H9 (cell line): ENCODE data around the gene FAT1. TPM values are rescaled to one million over a fixed set of nuclear protein-coding genes. Genes with fewer than 3 reads are reported as not detected.

Source experiments
- DNase-seq: peaks from one replicate; pipeline ENCODE4 v3.0.0-alpha.2; 2017
- H2AFZ ChIP-seq: one replicate; pipeline ENCODE4 v1.6.1; 2013; ENCODE audit warnings: mild to moderate bottlenecking, low read length, control low read depth, moderate library complexity
- H2AK5ac ChIP-seq: 2 replicates; pipeline ENCODE4 v1.6.1; 2013; ENCODE audit warnings: low read length, control low read depth, mixed read lengths; ENCODE audit not compliant: insufficient read length
- H2BK120ac ChIP-seq: one replicate; pipeline ENCODE4 v1.6.1; 2013; ENCODE audit warnings: low read depth, mild to moderate bottlenecking, low read length, control low read depth, inconsistent platforms; ENCODE audit not compliant: poor library complexity, severe bottlenecking
- H2BK12ac ChIP-seq: 2 replicates; pipeline ENCODE4 v1.6.1; 2013; ENCODE audit warnings: low read length, control low read depth, mixed read lengths, low read depth; ENCODE audit not compliant: insufficient read length
- H2BK15ac ChIP-seq: 2 replicates; pipeline ENCODE4 v1.6.1; 2013; ENCODE audit warnings: low read depth, low read length, control low read depth
- H2BK20ac ChIP-seq: one replicate; pipeline ENCODE4 v1.6.1; 2013; ENCODE audit warnings: low read depth, mild to moderate bottlenecking, low read length, control low read depth, inconsistent platforms; ENCODE audit not compliant: poor library complexity, severe bottlenecking
- H2BK5ac ChIP-seq: 2 replicates; pipeline ENCODE4 v1.6.1; 2013; ENCODE audit warnings: low read length, control low read depth, mixed read lengths; ENCODE audit not compliant: insufficient read length
- H3K14ac ChIP-seq: 2 replicates; pipeline ENCODE4 v1.6.1; 2013; ENCODE audit warnings: low read length, control low read depth; ENCODE audit not compliant: insufficient read depth
- H3K18ac ChIP-seq: 2 replicates; pipeline ENCODE4 v1.6.1; 2013; ENCODE audit warnings: low read depth, mild to moderate bottlenecking, mixed read lengths, low read length, control low read depth; ENCODE audit not compliant: insufficient read length
- H3K23ac ChIP-seq: 2 replicates; pipeline ENCODE4 v1.6.1; 2013; ENCODE audit warnings: low read length, control low read depth, mixed read lengths, low read depth; ENCODE audit not compliant: insufficient read length
- H3K23me2 ChIP-seq: 2 replicates; pipeline ENCODE4 v1.6.1; 2013; ENCODE audit warnings: low read depth, mild to moderate bottlenecking, mixed read lengths, low read length, control low read depth; ENCODE audit not compliant: insufficient read length, poor library complexity, severe bottlenecking
- H3K27ac ChIP-seq: 2 replicates; pipeline ENCODE4 v1.5.1; 2013; ENCODE audit warnings: low read length, control low read depth, mixed read lengths, low read depth; ENCODE audit not compliant: insufficient read length
- H3K27me3 ChIP-seq: 2 replicates; pipeline ENCODE4 v1.6.1; 2013; ENCODE audit warnings: low read length, control low read depth, inconsistent platforms; ENCODE audit not compliant: insufficient read depth
- H3K4ac ChIP-seq: 2 replicates; pipeline ENCODE4 v1.6.1; 2013; ENCODE audit warnings: low read depth, mild to moderate bottlenecking, control low read depth, inconsistent platforms, low read length, moderate library complexity
- H3K4me1 ChIP-seq: 2 replicates; pipeline ENCODE4 v1.6.1; 2013; ENCODE audit warnings: low read length, control low read depth, inconsistent platforms; ENCODE audit not compliant: insufficient read depth
- H3K4me2 ChIP-seq: 2 replicates; pipeline ENCODE4 v1.6.1; 2013; ENCODE audit warnings: low read length, control low read depth, mixed read lengths; ENCODE audit not compliant: insufficient read length, insufficient read depth
- H3K56ac ChIP-seq: 2 replicates; pipeline ENCODE4 v1.6.1; 2013; ENCODE audit warnings: low read depth, mild to moderate bottlenecking, mixed read lengths, low read length, control low read depth; ENCODE audit not compliant: insufficient read length
- H3K79me1 ChIP-seq: 2 replicates; pipeline ENCODE4 v1.6.1; 2013; ENCODE audit warnings: low read depth, mild to moderate bottlenecking, moderate library complexity, low read length, control low read depth, inconsistent platforms; ENCODE audit not compliant: insufficient read depth, poor library complexity, severe bottlenecking
- H3K79me2 ChIP-seq: 2 replicates; pipeline ENCODE4 v1.6.1; 2013; ENCODE audit warnings: low read length, control low read depth, inconsistent platforms; ENCODE audit not compliant: insufficient read depth
- H3K9ac ChIP-seq: 2 replicates; pipeline ENCODE4 v1.6.1; 2013; ENCODE audit warnings: low read length, control low read depth, mixed read lengths; ENCODE audit not compliant: insufficient read length; ENCODE audit errors: extremely low read depth
- H3K9me3 ChIP-seq: one replicate; pipeline ENCODE4 v1.6.1; 2013; ENCODE audit warnings: low read depth, low read length, inconsistent platforms; ENCODE audit not compliant: control insufficient read depth
- H3T11ph ChIP-seq: one replicate; pipeline ENCODE4 v1.6.1; 2013; ENCODE audit warnings: mild to moderate bottlenecking, low read length, control low read depth, inconsistent platforms
- H4K20me1 ChIP-seq: one replicate; pipeline ENCODE4 v1.6.1; 2013; ENCODE audit not compliant: control insufficient read depth, insufficient read length, insufficient read depth
- H4K5ac ChIP-seq: 2 replicates; pipeline ENCODE4 v1.6.1; 2013; ENCODE audit warnings: low read depth, mild to moderate bottlenecking, mixed read lengths, low read length, control low read depth; ENCODE audit not compliant: insufficient read length
- H4K8ac ChIP-seq: replicated peaks from 2 replicates; pipeline ENCODE4 v1.6.1; 2013; ENCODE audit warnings: low read length, control low read depth, mixed read lengths, low read depth; ENCODE audit not compliant: insufficient read length
- H4K91ac ChIP-seq: 2 replicates; pipeline ENCODE4 v1.6.1; 2013; ENCODE audit warnings: low read depth, mild to moderate bottlenecking, moderate library complexity, mixed read lengths, low read length, control low read depth; ENCODE audit not compliant: insufficient read length
- H3K27ac Mint-ChIP-seq, 3 experiments: 2 replicates in 2 of 3; 3 replicates in 1 of 3; pipeline ENCODE4 v1.8.0; 2020 to 2021; ENCODE audit warnings: mixed read lengths in 3 of 3, mild to moderate bottlenecking in 1 of 3, moderate library complexity in 1 of 3
- H3K27me3 Mint-ChIP-seq: 2 replicates; pipeline ENCODE4 v1.8.0; 2021; ENCODE audit warnings: low read depth, mild to moderate bottlenecking, moderate library complexity, mixed read lengths
- H3K36me3 Mint-ChIP-seq, 3 experiments: 2 replicates in 2 of 3; 3 replicates in 1 of 3; pipeline ENCODE4 v1.8.0; 2020 to 2021; ENCODE audit warnings: low read depth in 3 of 3, mixed read lengths in 3 of 3; ENCODE audit not compliant: insufficient read depth in 1 of 3
- H3K4me1 Mint-ChIP-seq, 2 experiments: 2 replicates each; pipeline ENCODE4 v1.8.0; 2020; ENCODE audit warnings: mixed read lengths in 2 of 2
- H3K4me3 Mint-ChIP-seq, 2 experiments: 2 replicates in 1 of 2; 3 replicates in 1 of 2; pipeline ENCODE4 v1.8.0; 2020 to 2021; ENCODE audit warnings: mild to moderate bottlenecking in 2 of 2, mixed read lengths in 2 of 2, moderate library complexity in 1 of 2
- H3K9me3 Mint-ChIP-seq, 2 experiments: 2 replicates in 1 of 2; 3 replicates in 1 of 2; pipeline ENCODE4 v1.8.0; 2020; ENCODE audit warnings: mild to moderate bottlenecking in 2 of 2, mixed read lengths in 2 of 2, moderate library complexity in 1 of 2
- CTCF ChIP-seq: fragments of 200-600 bp; sonication (generic); conservative IDR thresholded peaks from 3 replicates; pipeline ENCODE4 v1.8.0; 2021; ENCODE audit warnings: antibody characterized with exemption, mild to moderate bottlenecking
- WGBS: extraction: QIAGEN DNeasy Blood & Tissue Kit; methylation state at CpG from one replicate; pipeline ENCODE4 v1.1.7; 2013; ENCODE audit warnings: missing lambda C conversion rate, low lambda C conversion rate, mixed read lengths; ENCODE audit not compliant: insufficient read length; ENCODE audit errors: extremely low coverage; 5-methylcytosine and 5-hydroxymethylcytosine counted together
- total RNA-seq: library from RNA; stranded (reverse); gene quantifications from 2 replicates; pipeline ENCODE4 v1.2.1, GENCODE V29; 2021

FAT1 gene
- total RNA-seq, 1 experiment from 2014 or later = 173 TPM

GRCh38 chr4:186689476-186689875 lies 34.2 kb downstream of the FAT1 start:
- Mint-ChIP-seq H3K9me3 (no peaks in the 10 kb centered on the region; a peak in 1 of 5 replicates), H3K27ac (peak overlapping the region; percentile 6 to 92 (median 92); a peak in 6 of 7 replicates), H3K4me3 (peak overlapping the region in 1 of 2 experiments; percentile 58; a peak in 2 of 5 replicates), H3K36me3 (peaks cover 12 to 24% (median 23%) of the 10 kb centered on the region in 3 experiments), H3K27me3 (no peaks in the 10 kb centered on the region), H3K4me1 (peaks cover 63 to 65% of the 10 kb centered on the region in 2 experiments)
- no peak overlapping the region for H3T11ph ChIP-seq
- H2AK5ac ChIP-seq = no peak overlapping the region
- peaks cover 3% of the 10 kb centered on the region for H3K4me1 ChIP-seq
- no peak overlapping the region for H2BK20ac ChIP-seq
- H3K79me2 ChIP-seq = peaks cover 5% of the 10 kb centered on the region; the same call in 1 of the 2 replicates
- no peak for TF ChIP-seq CTCF
- no peaks in the 10 kb centered on the region for H4K20me1 ChIP-seq
- H3K23ac ChIP-seq = no peak overlapping the region
- H3K23me2 ChIP-seq = no peaks in the 10 kb centered on the region
- H2BK5ac ChIP-seq = no peak overlapping the region
- no peak overlapping the region for H3K4me2 ChIP-seq
- WGBS = no CpG with 5 or more reads among the region's 7 CpGs
- no peak for DNase-seq
- H4K8ac ChIP-seq = no peak overlapping the region
- H2BK15ac ChIP-seq = no peak overlapping the region
- no peak overlapping the region for H3K4ac ChIP-seq
- no peak overlapping the region for H3K18ac ChIP-seq
- no peak overlapping the region for H3K9ac ChIP-seq
- no peak overlapping the region for H3K27ac ChIP-seq
- no peak overlapping the region for H3K14ac ChIP-seq
- H2BK12ac ChIP-seq = no peak overlapping the region
- H2BK120ac ChIP-seq = no peak overlapping the region
- no peaks in the 10 kb centered on the region for H3K27me3 ChIP-seq
- no peaks in the 10 kb centered on the region for H3K9me3 ChIP-seq
- no peaks in the 10 kb centered on the region for H3K79me1 ChIP-seq
- H3K56ac ChIP-seq = no peak overlapping the region
- H4K91ac ChIP-seq = no peak overlapping the region
- H4K5ac ChIP-seq = no peak overlapping the region
- H2AFZ ChIP-seq = no peak overlapping the region
